Measurements from ENCODE around the gene DLEU7. TPM values are rescaled to one million over a fixed set of nuclear protein-coding genes. Genes with fewer than 3 reads are reported as not detected.

The DLEU7 gene
- total and polyA plus RNA-seq, 4 donors, result 0.49 to 2.5 (median 0.73) TPM

- DNase-seq, result no peak
- no peak overlapping the region for H3K4me3 ChIP-seq
- H3K27ac ChIP-seq (ENCODE audit: low read depth in 1 of 2, low read length in 1 of 2), result no peak overlapping the region
- no peak overlapping the region for H3K9ac ChIP-seq (ENCODE audit: insufficient read depth in 1 of 2, low read length in 2 of 2)
- no peak for TF ChIP-seq CTCF (IDR thresholded peaks at IDR 0.05; ENCODE audit: control extremely low read depth, extremely low read depth)
- no peak for ATAC-seq (ENCODE audit: insufficient read depth, low FRiP score)
- 56% methylated on average over 5 of the region's 5 CpGs for WGBS, 2 donors
- H3K4me1 ChIP-seq (ENCODE audit: control insufficient read depth in 5 of 5, insufficient read depth in 5 of 5, low read length in 5 of 5), result peaks cover 0 to 13% (median 0%) of the 10 kb centered on the region in 5 donors
- peaks cover 0 to 4% (median 0%) of the 10 kb centered on the region in 4 donors for H3K9me3 ChIP-seq (ENCODE audit: control insufficient read depth in 4 of 4, insufficient read depth in 3 of 4, low read length in 3 of 4)
- H3K27me3 ChIP-seq (ENCODE audit: control insufficient read depth in 3 of 3, insufficient read depth in 3 of 3, low read length in 2 of 3), result peaks cover 0 to 7% (median 4%) of the 10 kb centered on the region in 3 donors
- H3K36me3 ChIP-seq (ENCODE audit: control insufficient read depth in 4 of 4, insufficient read depth in 4 of 4, low read length in 4 of 4), result no peaks in the 10 kb centered on the region
Measured at GRCh38 chr13:50846861-50847475, 3.5 kb upstream of the DLEU7 start.

GRCh38 chr13:50845211-50845610 lies 1.7 kb upstream of the DLEU7 start:
- WGBS, 2 donors, result 93 to 100% methylated on average over 1 of the region's 1 CpG
- no peak overlapping the region for H3K4me3 ChIP-seq
- peaks cover 0 to 13% (median 0%) of the 10 kb centered on the region in 5 donors for H3K4me1 ChIP-seq (ENCODE audit: control insufficient read depth in 5 of 5, insufficient read depth in 5 of 5, low read length in 5 of 5)
- DNase-seq, result peak in 1 of 3 donors; percentile 28
- H3K27me3 ChIP-seq (ENCODE audit: control insufficient read depth in 3 of 3, insufficient read depth in 3 of 3, low read length in 2 of 3), result peaks cover 0 to 7% (median 4%) of the 10 kb centered on the region in 3 donors
- no peaks in the 10 kb centered on the region for H3K36me3 ChIP-seq (ENCODE audit: control insufficient read depth in 4 of 4, insufficient read depth in 4 of 4, low read length in 4 of 4)
- H3K9me3 ChIP-seq (ENCODE audit: control insufficient read depth in 4 of 4, insufficient read depth in 3 of 4, low read length in 3 of 4), result peaks cover 0 to 4% (median 0%) of the 10 kb centered on the region in 4 donors
- H3K27ac ChIP-seq (ENCODE audit: low read depth in 1 of 2, low read length in 1 of 2), result no peak overlapping the region
- TF ChIP-seq CTCF (IDR thresholded peaks at IDR 0.05; ENCODE audit: control extremely low read depth, extremely low read depth), result no peak
- no peak overlapping the region for H3K9ac ChIP-seq (ENCODE audit: insufficient read depth in 1 of 2, low read length in 2 of 2)
- ATAC-seq (ENCODE audit: insufficient read depth, low FRiP score), result no peak

GRCh38 chr13:50844084-50844875 lies 788 bp upstream of the DLEU7 start:
- H3K9ac ChIP-seq (ENCODE audit: insufficient read depth in 1 of 2, low read length in 2 of 2), result no peak overlapping the region
- H3K27me3 ChIP-seq (ENCODE audit: control insufficient read depth in 3 of 3, insufficient read depth in 3 of 3, low read length in 2 of 3), result peaks cover 0 to 7% (median 4%) of the 10 kb centered on the region in 3 donors
- 93% methylated on average over 6 of the region's 6 CpGs for WGBS, 2 donors
- DNase-seq (no peak), ATAC-seq (ENCODE audit: insufficient read depth, low FRiP score) (no peak)
- H3K4me3 ChIP-seq, result no peak overlapping the region
- peaks cover 0 to 13% (median 0%) of the 10 kb centered on the region in 5 donors for H3K4me1 ChIP-seq (ENCODE audit: control insufficient read depth in 5 of 5, insufficient read depth in 5 of 5, low read length in 5 of 5)
- peaks cover 0 to 4% (median 0%) of the 10 kb centered on the region in 4 donors for H3K9me3 ChIP-seq (ENCODE audit: control insufficient read depth in 4 of 4, insufficient read depth in 3 of 4, low read length in 3 of 4)
- H3K36me3 ChIP-seq (ENCODE audit: control insufficient read depth in 4 of 4, insufficient read depth in 4 of 4, low read length in 4 of 4), result no peaks in the 10 kb centered on the region
- TF ChIP-seq CTCF (IDR thresholded peaks at IDR 0.05; ENCODE audit: control extremely low read depth, extremely low read depth), result no peak
- no peak overlapping the region for H3K27ac ChIP-seq (ENCODE audit: low read depth in 1 of 2, low read length in 1 of 2)
